T47D (cell line): ENCODE results near the gene RRP12.
"Not testable (repeated sequence)": the region's sequence is repeated elsewhere in the genome, so short reads cannot be mapped to it uniquely, and the experiment has no call there.

Experiments
- DNase-seq, 2 experiments: peaks; one replicate each; pipeline versions ENCODE4 v3.0.0 to v3.0.0-alpha.2; 2011 to 2012; ENCODE audit warnings: low read depth in 1 of 2, low spot score in 1 of 2
- JUND ChIP-seq: IDR thresholded peaks from 2 replicates; pipeline ENCODE4 v1.6.1; 2012; ENCODE audit warnings: low read depth
- in situ Hi-C: cut with HindIII; loops from 2 replicates; pipeline ENCODE4 v1.10.0; 2016; ENCODE audit warnings: low sequenced_read_pairs, low pct_unique_long_range_greater_than_20kb

Gene RRP12

DNA sequence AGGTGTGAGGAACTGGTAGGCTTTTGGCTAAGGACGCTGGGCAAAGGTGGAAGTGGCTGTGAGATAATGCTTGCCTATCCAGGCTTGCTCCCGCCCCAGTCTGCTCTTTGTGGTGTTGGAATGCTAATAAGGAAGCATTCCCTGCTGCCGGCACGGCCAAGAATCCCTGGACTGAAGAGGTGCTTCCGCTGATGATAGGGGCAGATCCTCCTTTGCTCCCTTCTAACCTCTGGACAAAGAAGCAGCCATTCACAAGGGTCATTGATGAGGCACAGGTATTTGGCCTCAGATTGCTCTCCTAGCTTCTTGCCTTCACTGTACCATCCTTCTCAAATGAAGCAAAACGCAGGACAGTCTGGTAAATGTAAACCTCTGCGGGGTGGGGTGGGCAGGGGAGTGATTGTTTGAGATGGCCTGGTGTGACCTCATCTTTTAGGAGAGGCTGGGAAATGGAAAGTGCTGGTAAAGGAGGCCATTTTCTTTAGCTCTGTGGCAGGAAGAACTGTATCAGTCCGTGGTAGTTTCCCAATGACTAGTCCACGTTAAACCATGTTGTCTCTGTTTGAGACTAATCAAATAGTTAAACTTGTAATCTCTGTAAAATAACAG, 26.5 kb upstream of the RRP12 start:
- in situ Hi-C loops: no loop called here
- peak in 1 of 2 experiments; percentile 57 for DNase-seq
- TF ChIP-seq JUND: no peak

- in situ Hi-C loops: no loop called here
- peak in 1 of 2 experiments; percentile 46 for DNase-seq
- TF ChIP-seq JUND: no peak
These were observed 25.8 kb upstream of the RRP12 start for GRCh38 chr10:97426776-97427570.

- in situ Hi-C loops: no loop called here
- DNase-seq: peak; percentile 99
- no peak for TF ChIP-seq JUND
These were observed 25.0 kb upstream of the RRP12 start, which contains the start of gene PGAM1 for GRCh38 chr10:97425964-97426775. Gene PGAM1 (plus strand): TSS chr10:97426191. CDS start chr10:97426308, 117 bp downstream.

GRCh38 chr10:97423757-97424098, 22.6 kb upstream of the RRP12 start:
- DNase-seq, in situ Hi-C loops: not testable (repeated sequence)

GRCh38 chr10:97416565-97416964, 15.4 kb upstream of the RRP12 start:
- no peak for DNase-seq
- TF ChIP-seq JUND: no peak
- in situ Hi-C loops: no loop called here

DNA sequence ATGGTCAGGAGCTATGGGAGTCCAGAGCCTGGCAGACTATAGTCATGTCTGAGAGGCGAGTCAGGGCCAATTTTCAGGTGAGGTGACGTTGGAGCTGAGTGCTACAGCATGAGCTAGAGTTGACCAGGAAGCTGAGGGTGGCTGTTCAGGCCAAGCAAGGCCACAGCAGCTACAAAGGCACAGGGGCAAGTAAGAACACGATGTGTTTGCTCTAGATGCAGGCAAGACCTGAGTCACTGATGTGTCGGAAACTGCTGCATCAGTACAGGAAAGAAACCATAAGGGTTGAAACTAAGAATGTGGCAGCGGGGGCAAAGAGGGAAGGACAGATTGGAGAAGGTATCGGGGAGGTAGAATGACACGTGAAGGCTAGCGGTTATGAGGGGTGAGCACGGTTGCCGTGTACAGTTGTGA, 11.8 kb upstream of the RRP12 start:
- no peak for TF ChIP-seq JUND
- in situ Hi-C loops: no loop called here
- DNase-seq: peak in 1 of 2 experiments; percentile 63

GRCh38 chr10:97411406-97411805, 10.3 kb upstream of the RRP12 start:
- no peak for DNase-seq
- TF ChIP-seq JUND: no peak
- in situ Hi-C loops: no loop called here

DNA sequence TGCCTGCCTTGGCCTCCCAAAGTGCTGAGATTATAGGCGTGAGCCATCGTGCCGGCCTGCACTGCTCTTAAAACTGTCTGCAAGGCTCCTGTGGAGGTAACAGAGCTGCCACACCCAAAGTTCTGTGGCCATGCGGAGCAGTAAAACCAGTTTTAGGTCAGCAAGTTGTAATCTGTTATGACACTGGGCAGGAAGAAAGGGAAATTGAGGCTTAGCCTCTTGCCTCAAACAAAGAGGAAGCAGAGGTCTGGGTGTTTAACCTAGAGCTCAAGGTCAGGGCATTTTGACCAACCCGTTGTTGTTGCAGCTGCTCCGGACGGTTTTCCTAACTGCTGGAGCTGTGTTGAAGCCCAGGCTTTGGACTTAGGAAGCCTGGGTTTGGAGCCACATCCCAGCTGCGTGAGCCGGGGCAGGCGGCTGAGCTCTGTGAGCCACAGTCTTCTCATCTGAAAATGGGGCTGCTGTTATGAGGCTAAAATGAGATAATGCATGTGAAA, 7.4 kb upstream of the RRP12 start:
- TF ChIP-seq JUND: no peak
- DNase-seq: peak in 1 of 2 experiments; percentile 39
- in situ Hi-C loops: no loop called here

- no peak for DNase-seq
- TF ChIP-seq JUND: no peak
- in situ Hi-C loops: no loop called here
These were observed 6.8 kb upstream of the RRP12 start for GRCh38 chr10:97407952-97408248.

GRCh38 chr10:97407211-97407951, 6.2 kb upstream of the RRP12 start:
- TF ChIP-seq JUND: no peak
- peak; percentile 79 to 90 for DNase-seq
- in situ Hi-C loops: no loop called here

GRCh38 chr10:97406483-97406882, 5.3 kb upstream of the RRP12 start:
- DNase-seq, in situ Hi-C loops: not testable (repeated sequence)

GRCh38 chr10:97406064-97406463, 4.9 kb upstream of the RRP12 start:
- in situ Hi-C loops: no loop called here
- TF ChIP-seq JUND: no peak
- no peak for DNase-seq

GRCh38 chr10:97404044-97404443, 2.9 kb upstream of the RRP12 start:
- no peak for TF ChIP-seq JUND
- DNase-seq: no peak
- in situ Hi-C loops: no loop called here
